ENCODE measurements around the gene BIRC6.
"Not testable (repeated sequence)": the region's sequence is repeated elsewhere in the genome, so short reads cannot be mapped to it uniquely, and the experiment has no call there.

Gene BIRC6

GRCh38 chr2:32457814-32458213, 101.0 kb downstream of the BIRC6 start:
- H3K27me3 ChIP-seq (ENCODE audit: control insufficient read depth, insufficient read depth, low read length) = no peaks in the 10 kb centered on the region
- no peaks in the 10 kb centered on the region for H3K36me3 ChIP-seq (ENCODE audit: control insufficient read depth, insufficient read depth, low read length)
- H3K9ac ChIP-seq (ENCODE audit: low read length) = no peak overlapping the region
- no peak overlapping the region for H3K4me3 ChIP-seq (ENCODE audit: low read length)
- no peak overlapping the region for H3K27ac ChIP-seq (ENCODE audit: low read depth, low read length)
- H3K4me1 ChIP-seq (ENCODE audit: control insufficient read depth, insufficient read depth, low read length) = no peaks in the 10 kb centered on the region

- H3K4me3 ChIP-seq (ENCODE audit: low read length); H3K27me3 ChIP-seq (ENCODE audit: control insufficient read depth, insufficient read depth, low read length); H3K27ac ChIP-seq (ENCODE audit: low read depth, low read length); H3K4me1 ChIP-seq (ENCODE audit: control insufficient read depth, insufficient read depth, low read length); H3K9ac ChIP-seq (ENCODE audit: low read length): not testable (repeated sequence)
- peaks cover 10% of the 10 kb centered on the region for H3K36me3 ChIP-seq (ENCODE audit: control insufficient read depth, insufficient read depth, low read length)
These were observed 104.0 kb downstream of the BIRC6 start for GRCh38 chr2:32460861-32461260.

- Histone ChIP-seq H3K27ac (ENCODE audit: low read depth, low read length) (no peak overlapping the region), H3K36me3 (ENCODE audit: control insufficient read depth, insufficient read depth, low read length) (peaks cover 10% of the 10 kb centered on the region), H3K4me1 (ENCODE audit: control insufficient read depth, insufficient read depth, low read length) (no peaks in the 10 kb centered on the region), H3K4me3 (ENCODE audit: low read length) (no peak overlapping the region), H3K27me3 (ENCODE audit: control insufficient read depth, insufficient read depth, low read length) (no peaks in the 10 kb centered on the region), H3K9ac (ENCODE audit: low read length) (no peak overlapping the region)
These were observed 106.3 kb downstream of the BIRC6 start for GRCh38 chr2:32463110-32463509.

- H3K4me1 ChIP-seq (ENCODE audit: control insufficient read depth, insufficient read depth, low read length) = no peaks in the 10 kb centered on the region
These were observed 107.6 kb downstream of the BIRC6 start for GRCh38 chr2:32464431-32464830.

GRCh38 chr2:32472605-32473004, 115.8 kb downstream of the BIRC6 start:
- Histone ChIP-seq H3K4me3 (ENCODE audit: low read length) (no peak overlapping the region), H3K27me3 (ENCODE audit: control insufficient read depth, insufficient read depth, low read length) (no peaks in the 10 kb centered on the region), H3K36me3 (ENCODE audit: control insufficient read depth, insufficient read depth, low read length) (peaks cover 9% of the 10 kb centered on the region), H3K9ac (ENCODE audit: low read length) (no peak overlapping the region), H3K27ac (ENCODE audit: low read depth, low read length) (no peak overlapping the region), H3K4me1 (ENCODE audit: control insufficient read depth, insufficient read depth, low read length) (no peaks in the 10 kb centered on the region)

More at GRCh38 chr2:32464431-32464830, 107.6 kb downstream of the BIRC6 start:
- Histone ChIP-seq H3K9ac (ENCODE audit: low read length) (no peak overlapping the region), H3K36me3 (ENCODE audit: control insufficient read depth, insufficient read depth, low read length) (peaks cover 17% of the 10 kb centered on the region), H3K4me3 (ENCODE audit: low read length) (no peak overlapping the region), H3K27ac (ENCODE audit: low read depth, low read length) (no peak overlapping the region), H3K27me3 (ENCODE audit: control insufficient read depth, insufficient read depth, low read length) (no peaks in the 10 kb centered on the region)

- H3K9ac ChIP-seq (ENCODE audit: low read length) = no peak overlapping the region
- peaks cover 9% of the 10 kb centered on the region for H3K36me3 ChIP-seq (ENCODE audit: control insufficient read depth, insufficient read depth, low read length)
- no peak overlapping the region for H3K27ac ChIP-seq (ENCODE audit: low read depth, low read length)
- no peaks in the 10 kb centered on the region for H3K4me1 ChIP-seq (ENCODE audit: control insufficient read depth, insufficient read depth, low read length)
- no peak overlapping the region for H3K4me3 ChIP-seq (ENCODE audit: low read length)
- H3K27me3 ChIP-seq (ENCODE audit: control insufficient read depth, insufficient read depth, low read length) = no peaks in the 10 kb centered on the region
These were observed 117.6 kb downstream of the BIRC6 start for GRCh38 chr2:32474381-32474780.

GRCh38 chr2:32478889-32479620, 122.2 kb downstream of the BIRC6 start:
- Histone ChIP-seq H3K36me3 (ENCODE audit: control insufficient read depth, insufficient read depth, low read length) (peaks cover 14% of the 10 kb centered on the region), H3K27ac (ENCODE audit: low read depth, low read length) (no peak overlapping the region), H3K9ac (ENCODE audit: low read length) (no peak overlapping the region), H3K4me3 (ENCODE audit: low read length) (no peak overlapping the region), H3K27me3 (ENCODE audit: control insufficient read depth, insufficient read depth, low read length) (no peaks in the 10 kb centered on the region), H3K4me1 (ENCODE audit: control insufficient read depth, insufficient read depth, low read length) (no peaks in the 10 kb centered on the region)

GRCh38 chr2:32479993-32480392, 123.2 kb downstream of the BIRC6 start:
- H3K36me3 ChIP-seq (ENCODE audit: control insufficient read depth, insufficient read depth, low read length) = peaks cover 14% of the 10 kb centered on the region
- H3K9ac ChIP-seq (ENCODE audit: low read length) = no peak overlapping the region
- H3K4me3 ChIP-seq (ENCODE audit: low read length) = no peak overlapping the region
- no peaks in the 10 kb centered on the region for H3K27me3 ChIP-seq (ENCODE audit: control insufficient read depth, insufficient read depth, low read length)
- no peak overlapping the region for H3K27ac ChIP-seq (ENCODE audit: low read depth, low read length)
- H3K4me1 ChIP-seq (ENCODE audit: control insufficient read depth, insufficient read depth, low read length) = no peaks in the 10 kb centered on the region

- Histone ChIP-seq H3K36me3 (ENCODE audit: control insufficient read depth, insufficient read depth, low read length) (peaks cover 16% of the 10 kb centered on the region), H3K9ac (ENCODE audit: low read length) (no peak overlapping the region), H3K4me3 (ENCODE audit: low read length) (no peak overlapping the region), H3K4me1 (ENCODE audit: control insufficient read depth, insufficient read depth, low read length) (no peaks in the 10 kb centered on the region), H3K27ac (ENCODE audit: low read depth, low read length) (no peak overlapping the region), H3K27me3 (ENCODE audit: control insufficient read depth, insufficient read depth, low read length) (no peaks in the 10 kb centered on the region)
These were observed 125.6 kb downstream of the BIRC6 start for GRCh38 chr2:32482471-32482870.

GRCh38 chr2:32484937-32485336, 128.1 kb downstream of the BIRC6 start:
- Histone ChIP-seq H3K4me3 (ENCODE audit: low read length) (no peak overlapping the region), H3K27ac (ENCODE audit: low read depth, low read length) (no peak overlapping the region), H3K9ac (ENCODE audit: low read length) (no peak overlapping the region), H3K4me1 (ENCODE audit: control insufficient read depth, insufficient read depth, low read length) (no peaks in the 10 kb centered on the region), H3K36me3 (ENCODE audit: control insufficient read depth, insufficient read depth, low read length) (peaks cover 9% of the 10 kb centered on the region), H3K27me3 (ENCODE audit: control insufficient read depth, insufficient read depth, low read length) (no peaks in the 10 kb centered on the region)

GRCh38 chr2:32485399-32485798, 128.6 kb downstream of the BIRC6 start:
- no peak overlapping the region for H3K27ac ChIP-seq (ENCODE audit: low read depth, low read length)
- H3K36me3 ChIP-seq (ENCODE audit: control insufficient read depth, insufficient read depth, low read length) = peaks cover 9% of the 10 kb centered on the region
- H3K27me3 ChIP-seq (ENCODE audit: control insufficient read depth, insufficient read depth, low read length) = no peaks in the 10 kb centered on the region
- H3K4me1 ChIP-seq (ENCODE audit: control insufficient read depth, insufficient read depth, low read length) = no peaks in the 10 kb centered on the region
- H3K9ac ChIP-seq (ENCODE audit: low read length) = no peak overlapping the region
- no peak overlapping the region for H3K4me3 ChIP-seq (ENCODE audit: low read length)

GRCh38 chr2:32489061-32489460, 132.2 kb downstream of the BIRC6 start:
- Histone ChIP-seq H3K9ac (ENCODE audit: low read length) (no peak overlapping the region), H3K4me1 (ENCODE audit: control insufficient read depth, insufficient read depth, low read length) (no peaks in the 10 kb centered on the region), H3K27ac (ENCODE audit: low read depth, low read length) (no peak overlapping the region), H3K36me3 (ENCODE audit: control insufficient read depth, insufficient read depth, low read length) (peaks cover 2% of the 10 kb centered on the region), H3K4me3 (ENCODE audit: low read length) (no peak overlapping the region), H3K27me3 (ENCODE audit: control insufficient read depth, insufficient read depth, low read length) (no peaks in the 10 kb centered on the region)

GRCh38 chr2:32491346-32491745, 134.5 kb downstream of the BIRC6 start:
- no peak overlapping the region for H3K4me3 ChIP-seq (ENCODE audit: low read length)
- no peaks in the 10 kb centered on the region for H3K36me3 ChIP-seq (ENCODE audit: control insufficient read depth, insufficient read depth, low read length)
- no peak overlapping the region for H3K9ac ChIP-seq (ENCODE audit: low read length)

More at GRCh38 chr2:32491346-32491745, 134.5 kb downstream of the BIRC6 start:
- H3K4me1 ChIP-seq (ENCODE audit: control insufficient read depth, insufficient read depth, low read length) = no peaks in the 10 kb centered on the region
- no peak overlapping the region for H3K27ac ChIP-seq (ENCODE audit: low read depth, low read length)
- H3K27me3 ChIP-seq (ENCODE audit: control insufficient read depth, insufficient read depth, low read length) = no peaks in the 10 kb centered on the region
